Panc1 (cell line): Measurements from ENCODE around the gene PEX5L. TPM values are rescaled to one million over a fixed set of nuclear protein-coding genes. Genes with fewer than 3 reads are reported as not detected.

Source experiments
- ATAC-seq: fragments of 200-7000 bp; cut with Tn5 transposase; 2 replicates; pipeline ENCODE4 v1.9.1; 2020; ENCODE audit warnings: mild to moderate bottlenecking, moderate library complexity
- BruUV-seq: library from RNA; stranded (reverse); fragments of 400-500 nt; replicated peaks from 2 replicates; lab custom pipeline; 2021; lab: Mats Ljungman, UMichigan
- CTCF ChIA-PET: fragments of 300-600 bp; sonication (Branson Sonifier 250); formaldehyde crosslinking; loops from one replicate; lab custom pipeline; 2022; ENCODE audit warnings: antibody characterized with exemption; lab: Charles Lee
- POLR2A ChIA-PET: fragments of 300-600 bp; sonication (Branson Sonifier 250); formaldehyde crosslinking; loops from one replicate; lab custom pipeline; 2022; ENCODE audit warnings: antibody characterized with exemption; lab: Charles Lee
- DNase-seq: peaks from one replicate; pipeline ENCODE4 v3.0.0-alpha.2; 2010; ENCODE audit warnings: low read depth, low spot score
- H3K27ac ChIP-seq: 2 replicates; pipeline ENCODE4 v1.5.1; 2011; ENCODE audit warnings: mild to moderate bottlenecking, low read length, inconsistent platforms
- H3K27me3 ChIP-seq: fragments of 200-500 bp; sonication (Bioruptor generic); 2 replicates; pipeline ENCODE4 v1.6.0; 2014; ENCODE audit warnings: low read length, inconsistent platforms; ENCODE audit not compliant: control insufficient read depth, insufficient read depth
- H3K36me3 ChIP-seq: fragments of 200-500 bp; sonication (Bioruptor generic); 2 replicates; pipeline ENCODE4 v1.5.1; 2014; ENCODE audit warnings: inconsistent platforms, mild to moderate bottlenecking, low read length, moderate library complexity; ENCODE audit not compliant: control insufficient read depth, insufficient read depth
- H3K4me1 ChIP-seq: 2 replicates; pipeline ENCODE4 v1.5.1; 2011; ENCODE audit warnings: inconsistent platforms, mild to moderate bottlenecking, low read length, moderate library complexity; ENCODE audit not compliant: control insufficient read depth, insufficient read depth
- H3K4me3 ChIP-seq, 2 experiments: 2 replicates each; pipeline ENCODE4 v1.5.1; 2011 to 2012; ENCODE audit warnings: low read depth in 2 of 2, low read length in 2 of 2, mild to moderate bottlenecking in 2 of 2, inconsistent platforms in 1 of 2, moderate library complexity in 1 of 2
- H3K9me3 ChIP-seq: fragments of 200-500 bp; sonication (Bioruptor generic); 2 replicates; pipeline ENCODE4 v1.5.1; 2014; ENCODE audit warnings: low read depth, mild to moderate bottlenecking, inconsistent platforms, low read length, moderate library complexity; ENCODE audit not compliant: control insufficient read depth, insufficient read depth
- POLR2AphosphoS5 ChIP-seq: IDR thresholded peaks from 2 replicates; pipeline ENCODE4 v1.6.1; 2012; ENCODE audit warnings: mild to moderate bottlenecking, low read depth, low read length, moderate library complexity
- REST ChIP-seq, 2 experiments: IDR thresholded peaks; 2 replicates each; pipeline ENCODE4 v1.6.1; 2011 to 2012; ENCODE audit warnings: low read depth in 2 of 2, control low read depth in 1 of 2, low read length in 1 of 2, mild to moderate bottlenecking in 1 of 2, moderate library complexity in 1 of 2; ENCODE audit not compliant: insufficient read depth in 1 of 2
- SIN3A ChIP-seq: IDR thresholded peaks from 2 replicates; pipeline ENCODE4 v1.6.1; 2012; ENCODE audit warnings: low read depth, mild to moderate bottlenecking, low read length, moderate library complexity, borderline replicate concordance; ENCODE audit not compliant: insufficient read depth
- TCF7L2 ChIP-seq: IDR thresholded peaks from 2 replicates; pipeline ENCODE4 v1.6.1; 2011; ENCODE audit warnings: mild to moderate bottlenecking, low read depth, low read length, inconsistent platforms
- in situ Hi-C: cut with HindIII; loops from 2 replicates; pipeline ENCODE4 v1.10.0; 2016; ENCODE audit warnings: low sequenced_read_pairs, low pct_unique_long_range_greater_than_20kb
- intact Hi-C: fragments of 100-400 bp; cut with micrococcal nuclease; formaldehyde crosslinking; loops from one replicate; pipeline ENCODE4 v1.10.0; 2022; ENCODE audit not compliant: unreplicated experiment
- total RNA-seq: library from RNA; stranded (reverse); gene quantifications from one replicate; pipeline ENCODE4 v1.2.1, GENCODE V29; 2021; ENCODE audit not compliant: unreplicated experiment
- TF ChIP-seq, protein P1 (sequence below): fragments of 450-650 bp; IDR thresholded peaks from 2 replicates; pipeline ENCODE4 v1.5.1; 2017; ENCODE audit warnings: mild to moderate bottlenecking

PEX5L gene
- total RNA-seq, 1 experiment from 2014 or later: 0.23 TPM

DNA sequence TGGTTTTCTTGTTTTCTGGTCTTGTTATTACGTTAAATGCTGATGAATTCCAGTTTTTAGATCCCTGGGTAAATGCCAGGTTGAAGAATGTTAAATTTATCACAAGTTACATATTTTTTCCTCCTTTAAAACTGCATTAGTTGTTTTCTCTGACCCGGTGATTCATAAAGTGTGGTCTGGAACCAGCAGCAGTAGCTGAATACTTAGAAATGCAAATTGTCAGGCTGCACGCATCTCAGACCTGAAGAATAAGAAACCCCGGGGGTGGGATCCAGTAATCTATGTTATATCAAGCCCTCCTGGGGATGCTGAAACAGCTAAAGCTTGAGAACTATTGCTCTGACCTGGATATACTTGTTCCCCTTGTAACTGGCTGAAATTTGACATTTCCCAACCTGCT is 69.1 kb downstream of the PEX5L start:
- Histone ChIP-seq H3K36me3 (no peaks in the 10 kb centered on the region), H3K4me3 (no peak overlapping the region), H3K9me3 (no peaks in the 10 kb centered on the region), H3K27me3 (no peaks in the 10 kb centered on the region), H3K27ac (no peak overlapping the region), H3K4me1 (no peaks in the 10 kb centered on the region)
- ChIA-PET POLR2A (no interaction called here), CTCF (no interaction called here)
- TF ChIP-seq POLR2AphosphoS5: no peak
- ATAC-seq (no peak), DNase-seq (no peak)
- in situ Hi-C loops (no loop called here), intact Hi-C loops (no loop called here)
- BruUV-seq: no TSS peak

- no peaks in the 10 kb centered on the region for H3K36me3 ChIP-seq
- ATAC-seq: no peak
- POLR2A ChIA-PET: no interaction called here
- CTCF ChIA-PET: no interaction called here
- no peaks in the 10 kb centered on the region for H3K4me1 ChIP-seq
- DNase-seq: no peak
- TF ChIP-seq SIN3A (no peak), TCF7L2 (no peak)
- H3K27ac ChIP-seq: no peak overlapping the region
- intact Hi-C loops (no loop called here), in situ Hi-C loops (no loop called here)
- BruUV-seq: no TSS peak
- H3K27me3 ChIP-seq: no peaks in the 10 kb centered on the region
- H3K9me3 ChIP-seq: no peaks in the 10 kb centered on the region
- H3K4me3 ChIP-seq: no peak overlapping the region
These were observed 71.8 kb downstream of the PEX5L start for GRCh38 chr3:179964890-179965289.

DNA sequence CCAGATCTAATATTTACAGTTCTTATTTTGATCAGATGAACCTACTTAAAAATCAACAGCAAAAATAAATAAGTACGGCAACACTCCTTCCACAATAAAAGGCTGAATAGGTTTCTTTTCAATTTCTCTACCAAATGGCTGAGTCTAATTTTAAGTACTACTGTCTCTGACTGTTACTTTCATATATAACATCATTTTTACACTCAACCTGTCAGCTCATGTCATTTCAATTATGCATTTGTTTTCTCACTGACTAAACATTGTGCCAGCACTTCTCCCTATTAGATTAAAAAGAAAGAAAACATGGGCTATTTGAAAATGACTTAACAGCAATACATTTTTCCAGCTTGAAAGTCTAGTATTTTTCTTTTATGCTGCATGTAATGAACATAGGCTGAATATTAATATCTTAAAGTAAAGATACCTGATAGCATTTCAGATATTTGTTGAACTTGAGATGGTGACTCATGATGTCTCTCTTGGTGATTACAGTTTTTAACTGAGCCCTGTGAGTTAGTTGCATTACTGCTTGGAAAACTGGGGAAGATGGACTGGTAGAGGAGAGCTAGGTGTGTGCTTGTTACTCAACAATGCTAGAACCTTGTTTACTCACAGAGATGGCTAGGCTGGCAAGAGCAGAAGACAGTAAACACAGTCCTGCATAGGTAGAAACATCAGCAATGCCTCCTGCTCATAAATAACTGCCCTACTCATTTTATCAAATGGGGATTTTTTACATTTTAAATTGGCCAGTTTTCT is 73.9 kb downstream of the PEX5L start:
- POLR2A ChIA-PET: no interaction called here
- intact Hi-C loops: no loop called here

More for the DNA sequence above, 73.9 kb downstream of the PEX5L start:
- no TSS peak for BruUV-seq
- TF ChIP-seq, protein P1, sequence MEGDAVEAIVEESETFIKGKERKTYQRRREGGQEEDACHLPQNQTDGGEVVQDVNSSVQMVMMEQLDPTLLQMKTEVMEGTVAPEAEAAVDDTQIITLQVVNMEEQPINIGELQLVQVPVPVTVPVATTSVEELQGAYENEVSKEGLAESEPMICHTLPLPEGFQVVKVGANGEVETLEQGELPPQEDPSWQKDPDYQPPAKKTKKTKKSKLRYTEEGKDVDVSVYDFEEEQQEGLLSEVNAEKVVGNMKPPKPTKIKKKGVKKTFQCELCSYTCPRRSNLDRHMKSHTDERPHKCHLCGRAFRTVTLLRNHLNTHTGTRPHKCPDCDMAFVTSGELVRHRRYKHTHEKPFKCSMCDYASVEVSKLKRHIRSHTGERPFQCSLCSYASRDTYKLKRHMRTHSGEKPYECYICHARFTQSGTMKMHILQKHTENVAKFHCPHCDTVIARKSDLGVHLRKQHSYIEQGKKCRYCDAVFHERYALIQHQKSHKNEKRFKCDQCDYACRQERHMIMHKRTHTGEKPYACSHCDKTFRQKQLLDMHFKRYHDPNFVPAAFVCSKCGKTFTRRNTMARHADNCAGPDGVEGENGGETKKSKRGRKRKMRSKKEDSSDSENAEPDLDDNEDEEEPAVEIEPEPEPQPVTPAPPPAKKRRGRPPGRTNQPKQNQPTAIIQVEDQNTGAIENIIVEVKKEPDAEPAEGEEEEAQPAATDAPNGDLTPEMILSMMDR: no peak
- no peak for TF ChIP-seq SIN3A
- TF ChIP-seq REST (IDR thresholded peaks at IDR 0.05; ENCODE audit: insufficient read depth in 1 of 2, low read depth in 2 of 2, low read length in 1 of 2): no peak
- no peak for TF ChIP-seq POLR2AphosphoS5
- no peak for TF ChIP-seq TCF7L2
- DNase-seq (no peak), ATAC-seq (no peak)
- no peaks in the 10 kb centered on the region for H3K9me3 ChIP-seq
- no peaks in the 10 kb centered on the region for H3K4me1 ChIP-seq
- in situ Hi-C loops: no loop called here
- no peaks in the 10 kb centered on the region for H3K27me3 ChIP-seq
- no peaks in the 10 kb centered on the region for H3K36me3 ChIP-seq
- no peak overlapping the region for H3K27ac ChIP-seq
- no peak overlapping the region for H3K4me3 ChIP-seq
- CTCF ChIA-PET: no interaction called here
